ENCODE measurements around the gene PGAP6. TPM values are rescaled to one million over a fixed set of nuclear protein-coding genes. Genes with fewer than 3 reads are reported as not detected.

Gene PGAP6
- total RNA-seq, 3 donors from 2014 or later: 24.5 to 49.5 (median 36.7) TPM

DNA sequence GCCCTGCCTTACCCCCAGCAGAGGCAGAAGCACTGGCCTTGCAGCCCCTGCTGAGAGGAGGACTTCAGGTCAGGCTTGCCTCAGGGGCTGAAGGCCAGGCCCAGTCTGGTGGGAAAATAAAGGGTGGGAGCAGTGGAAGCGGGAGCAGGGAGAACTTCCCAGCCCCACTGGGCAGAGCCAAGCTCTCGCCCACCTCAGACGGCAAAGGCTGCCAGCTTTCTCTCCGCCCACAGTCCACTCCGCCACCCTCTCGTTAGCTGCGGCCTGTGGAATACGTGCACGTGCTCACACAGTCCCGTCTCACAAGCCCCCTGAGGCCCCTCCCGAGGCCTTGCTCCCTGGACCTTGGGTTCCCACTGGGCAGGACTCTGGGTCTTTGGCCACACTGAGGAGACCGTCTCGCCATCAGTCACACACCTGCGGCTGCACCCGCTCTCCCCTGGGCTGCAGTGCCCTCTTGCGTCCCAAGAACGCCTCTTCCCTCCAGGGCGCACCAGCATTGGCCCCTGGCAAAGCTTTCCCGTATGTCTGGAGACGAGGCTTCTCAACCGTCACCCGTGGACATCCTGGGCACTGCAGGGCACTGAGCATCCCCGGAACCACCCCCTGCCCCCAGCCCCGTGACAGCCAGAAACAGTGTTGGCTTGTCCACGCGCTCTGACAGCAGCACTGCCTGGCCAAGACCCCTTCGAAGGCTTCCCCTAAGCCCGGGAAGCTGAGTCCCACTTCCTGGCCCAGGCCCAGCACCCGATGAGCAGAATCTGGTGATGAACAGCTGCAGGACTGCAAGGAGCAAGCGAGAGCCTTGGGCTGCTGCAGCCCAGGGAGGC lies 19.7 kb downstream of the PGAP6 start:
- Histone ChIP-seq H3K4me1 (no peaks in the 10 kb centered on the region), H3K36me3 (no peaks in the 10 kb centered on the region), H3K27me3 (peaks cover 0 to 12% of the 10 kb centered on the region in 2 donors), H3K4me3 (peak overlapping the region in 1 of 3 donors; percentile 24), H3K27ac (no peak overlapping the region), H3K9me3 (no peaks in the 10 kb centered on the region)
- peak; percentile 54 to 78 for DNase-seq (ENCODE audit: low spot score in 2 of 2)
- TF ChIP-seq, protein P1, sequence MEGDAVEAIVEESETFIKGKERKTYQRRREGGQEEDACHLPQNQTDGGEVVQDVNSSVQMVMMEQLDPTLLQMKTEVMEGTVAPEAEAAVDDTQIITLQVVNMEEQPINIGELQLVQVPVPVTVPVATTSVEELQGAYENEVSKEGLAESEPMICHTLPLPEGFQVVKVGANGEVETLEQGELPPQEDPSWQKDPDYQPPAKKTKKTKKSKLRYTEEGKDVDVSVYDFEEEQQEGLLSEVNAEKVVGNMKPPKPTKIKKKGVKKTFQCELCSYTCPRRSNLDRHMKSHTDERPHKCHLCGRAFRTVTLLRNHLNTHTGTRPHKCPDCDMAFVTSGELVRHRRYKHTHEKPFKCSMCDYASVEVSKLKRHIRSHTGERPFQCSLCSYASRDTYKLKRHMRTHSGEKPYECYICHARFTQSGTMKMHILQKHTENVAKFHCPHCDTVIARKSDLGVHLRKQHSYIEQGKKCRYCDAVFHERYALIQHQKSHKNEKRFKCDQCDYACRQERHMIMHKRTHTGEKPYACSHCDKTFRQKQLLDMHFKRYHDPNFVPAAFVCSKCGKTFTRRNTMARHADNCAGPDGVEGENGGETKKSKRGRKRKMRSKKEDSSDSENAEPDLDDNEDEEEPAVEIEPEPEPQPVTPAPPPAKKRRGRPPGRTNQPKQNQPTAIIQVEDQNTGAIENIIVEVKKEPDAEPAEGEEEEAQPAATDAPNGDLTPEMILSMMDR (IDR thresholded peaks at IDR 0.05): peak; percentile 17 to 77 (median 68)
- no peak for TF ChIP-seq POLR2A (IDR thresholded peaks at IDR 0.05)
- intact Hi-C loops (cut with DNase I; ENCODE audit: low total_unique reads): loop anchor here (5.0 kb wide), 1 partner anchor 255 kb away; no protein-coding TSS in a partner anchor

DNA sequence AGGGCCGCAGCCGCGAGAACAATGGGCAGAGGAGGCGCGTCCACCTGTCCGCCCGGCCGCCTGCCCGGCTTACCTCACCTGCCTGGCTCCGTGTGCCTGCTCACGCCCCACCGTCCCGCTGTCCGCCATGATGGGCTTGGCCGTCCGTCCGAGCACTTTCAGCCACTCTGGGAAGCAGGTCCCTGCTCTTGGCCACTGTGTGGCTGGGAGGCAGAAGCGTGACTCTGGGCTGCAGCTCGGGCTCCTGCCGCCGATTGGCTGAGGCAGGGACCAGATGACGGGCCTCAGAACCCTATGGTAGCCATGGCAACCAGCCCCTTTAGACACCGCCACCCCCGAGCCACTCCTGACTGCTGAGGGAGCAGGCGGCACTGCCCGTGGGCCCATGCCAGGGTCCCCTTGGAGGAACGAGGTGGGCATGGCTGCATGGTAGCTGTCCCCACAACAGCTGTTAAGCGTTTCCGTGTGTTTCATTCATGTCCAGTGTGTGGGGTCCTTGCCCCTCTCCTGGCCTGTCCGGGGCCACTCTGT lies 20.4 kb downstream of the PGAP6 start:
- H3K27ac ChIP-seq: no peak overlapping the region
- no peak for DNase-seq (ENCODE audit: low spot score in 2 of 2)
- no peaks in the 10 kb centered on the region for H3K9me3 ChIP-seq
- no peaks in the 10 kb centered on the region for H3K4me1 ChIP-seq
- H3K4me3 ChIP-seq: no peak overlapping the region
- TF ChIP-seq, protein P1 (IDR thresholded peaks at IDR 0.05): no peak
- TF ChIP-seq POLR2AphosphoS5 (IDR thresholded peaks at IDR 0.05) (no peak), POLR2A (IDR thresholded peaks at IDR 0.05) (no peak)
- H3K27me3 ChIP-seq: peaks cover 0 to 12% of the 10 kb centered on the region in 2 donors
- intact Hi-C loops (cut with DNase I; ENCODE audit: low total_unique reads): loop anchor here (5.0 kb wide), 1 partner anchor 254 kb away; no protein-coding TSS in a partner anchor
- H3K36me3 ChIP-seq: no peaks in the 10 kb centered on the region

DNA sequence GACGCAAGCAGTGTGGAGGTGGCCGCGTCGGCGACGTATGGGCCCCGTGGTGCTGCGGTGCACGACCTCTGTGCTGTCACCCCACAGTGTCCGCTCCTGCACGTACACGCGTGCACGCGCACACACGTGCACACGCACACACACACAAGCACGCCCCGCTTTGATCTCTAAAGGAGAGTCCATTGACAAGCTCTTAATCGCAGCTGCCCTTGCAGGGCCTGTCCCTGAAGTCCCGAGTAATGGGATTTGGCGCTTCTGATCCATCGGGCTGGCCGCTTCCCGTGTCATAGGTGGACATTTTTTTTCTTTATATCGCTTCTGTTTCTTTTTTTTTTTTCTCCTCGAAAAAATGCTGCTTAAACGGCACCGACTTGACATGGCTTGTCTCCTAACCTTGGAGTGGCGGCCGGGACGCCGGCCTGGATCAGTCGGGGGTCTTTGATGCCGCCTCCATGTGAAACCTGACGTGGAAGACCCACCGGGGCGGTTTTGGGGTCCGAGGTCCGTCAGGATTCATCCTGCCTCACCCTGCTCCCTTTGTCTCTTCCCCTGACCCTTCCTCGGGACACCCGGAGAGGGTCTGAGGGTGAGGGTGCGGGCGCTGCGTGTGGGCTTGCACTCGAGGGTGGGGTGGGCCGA lies 21.0 kb downstream of the PGAP6 start:
- Histone ChIP-seq H3K4me3 (no peak overlapping the region), H3K27me3 (peaks cover 0 to 12% of the 10 kb centered on the region in 2 donors), H3K4me1 (no peaks in the 10 kb centered on the region), H3K9me3 (no peaks in the 10 kb centered on the region), H3K27ac (no peak overlapping the region), H3K36me3 (no peaks in the 10 kb centered on the region)
- intact Hi-C loops (cut with DNase I; ENCODE audit: low total_unique reads): loop anchor here (5.0 kb wide), 1 partner anchor 254 kb away; no protein-coding TSS in a partner anchor
- no peak for DNase-seq (ENCODE audit: low spot score in 2 of 2)
- TF ChIP-seq POLR2AphosphoS5 (IDR thresholded peaks at IDR 0.05) (no peak), POLR2A (IDR thresholded peaks at IDR 0.05) (no peak)
- TF ChIP-seq, protein P1 (IDR thresholded peaks at IDR 0.05): no peak

DNA sequence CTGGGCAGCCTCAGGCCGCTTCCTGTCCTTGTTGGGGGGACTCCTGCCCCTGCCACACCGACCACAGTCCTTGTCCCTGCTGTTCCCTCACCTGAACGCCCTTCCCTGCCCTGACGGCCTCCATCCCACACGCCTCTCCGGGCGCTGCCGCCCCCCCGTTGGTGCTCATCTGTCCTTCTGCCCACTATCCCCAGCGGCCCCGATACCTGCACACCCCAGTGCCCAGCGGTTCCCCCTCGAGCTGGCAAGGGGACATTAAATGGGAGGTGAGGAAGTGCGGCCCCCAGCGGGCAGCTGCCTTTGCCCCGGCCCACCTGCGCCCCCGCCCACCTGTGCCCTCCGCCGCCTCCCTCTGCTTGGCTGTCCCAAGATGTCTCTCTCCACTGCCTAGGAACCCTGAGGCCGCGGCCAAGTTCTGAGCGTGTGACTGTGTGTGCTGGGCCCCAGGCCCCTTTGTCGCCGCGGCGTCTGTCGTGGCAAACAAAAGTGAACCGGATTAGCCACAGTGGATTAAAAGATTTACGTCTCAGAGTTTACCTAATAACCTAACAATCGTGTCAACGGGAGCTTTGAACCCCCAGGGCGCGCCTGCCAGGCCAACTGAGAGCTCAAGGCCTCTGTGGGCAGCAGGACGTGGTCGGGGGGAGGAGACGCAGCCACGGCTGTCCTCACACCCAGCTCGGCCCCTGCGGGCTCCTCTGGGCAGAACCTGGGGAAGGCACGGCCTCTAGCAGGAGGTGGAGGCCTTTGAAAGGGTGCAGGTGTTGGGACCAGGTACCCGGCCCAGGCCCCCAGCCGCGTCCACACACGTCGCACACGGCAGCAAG lies 21.7 kb downstream of the PGAP6 start:
- Histone ChIP-seq H3K27me3 (peaks cover 0 to 12% of the 10 kb centered on the region in 2 donors), H3K4me3 (no peak overlapping the region), H3K36me3 (no peaks in the 10 kb centered on the region), H3K4me1 (no peaks in the 10 kb centered on the region), H3K27ac (no peak overlapping the region), H3K9me3 (no peaks in the 10 kb centered on the region)
- DNase-seq (ENCODE audit: low spot score in 2 of 2): no peak
- intact Hi-C loops (cut with DNase I; ENCODE audit: low total_unique reads): loop anchor here (5.0 to 10.0 kb wide), 2 partner anchors 125 to 253 kb away; partner anchors contain the start of gene FAM234A
- TF ChIP-seq, protein P1 (IDR thresholded peaks at IDR 0.05): no peak
- TF ChIP-seq POLR2AphosphoS5 (IDR thresholded peaks at IDR 0.05) (no peak), POLR2A (IDR thresholded peaks at IDR 0.05) (no peak)

Measured in breast epithelium (tissue), 4 donors.